Esophagus muscularis mucosa (tissue), 4 donors: ENCODE data around the gene RGS3.

Experiments used
- EP300 ChIP-seq: sonication (generic); formaldehyde crosslinking; IDR thresholded peaks from one replicate; pipeline ENCODE4 v1.6.1; 2017; ENCODE audit warnings: antibody characterized with exemption
- POLR2AphosphoS5 ChIP-seq, 2 donors: sonication (generic); formaldehyde crosslinking; IDR thresholded peaks; one replicate each; pipeline ENCODE4 v1.6.1; 2017; ENCODE audit warnings: antibody characterized with exemption in 2 of 2
- TF ChIP-seq, protein P1 (sequence below), 3 experiments: fragments of 200-600 bp in 2 of 3; fragments of 450-650 bp in 1 of 3; sonication (generic) in 2 of 3; IDR thresholded peaks; one replicate each; pipeline ENCODE4 v1.5.1; 2017 to 2019; ENCODE audit warnings: antibody characterized with exemption in 3 of 3, mild to moderate bottlenecking in 2 of 3, moderate library complexity in 1 of 3

DNA sequence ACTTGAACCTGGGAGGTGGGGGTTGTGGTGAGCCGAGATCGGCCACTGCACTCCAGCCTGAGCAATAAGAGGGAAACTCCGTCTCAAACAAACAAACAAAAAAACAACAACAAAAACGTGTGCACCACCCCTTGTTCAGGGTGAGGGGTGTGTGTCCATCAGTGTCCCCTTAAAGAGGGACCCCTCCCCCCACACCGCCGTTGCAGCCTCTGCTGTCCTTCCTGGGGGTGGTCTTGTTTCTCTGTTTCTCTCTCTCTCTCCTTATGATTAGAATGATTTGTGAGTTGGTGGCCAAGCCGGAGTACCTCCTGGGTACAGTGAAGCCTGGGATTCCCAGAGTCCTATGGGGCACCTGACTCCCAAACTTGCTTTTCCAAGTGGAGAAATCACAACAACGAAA lies 49.6 kb downstream of the RGS3 start:
- TF ChIP-seq, protein P1, sequence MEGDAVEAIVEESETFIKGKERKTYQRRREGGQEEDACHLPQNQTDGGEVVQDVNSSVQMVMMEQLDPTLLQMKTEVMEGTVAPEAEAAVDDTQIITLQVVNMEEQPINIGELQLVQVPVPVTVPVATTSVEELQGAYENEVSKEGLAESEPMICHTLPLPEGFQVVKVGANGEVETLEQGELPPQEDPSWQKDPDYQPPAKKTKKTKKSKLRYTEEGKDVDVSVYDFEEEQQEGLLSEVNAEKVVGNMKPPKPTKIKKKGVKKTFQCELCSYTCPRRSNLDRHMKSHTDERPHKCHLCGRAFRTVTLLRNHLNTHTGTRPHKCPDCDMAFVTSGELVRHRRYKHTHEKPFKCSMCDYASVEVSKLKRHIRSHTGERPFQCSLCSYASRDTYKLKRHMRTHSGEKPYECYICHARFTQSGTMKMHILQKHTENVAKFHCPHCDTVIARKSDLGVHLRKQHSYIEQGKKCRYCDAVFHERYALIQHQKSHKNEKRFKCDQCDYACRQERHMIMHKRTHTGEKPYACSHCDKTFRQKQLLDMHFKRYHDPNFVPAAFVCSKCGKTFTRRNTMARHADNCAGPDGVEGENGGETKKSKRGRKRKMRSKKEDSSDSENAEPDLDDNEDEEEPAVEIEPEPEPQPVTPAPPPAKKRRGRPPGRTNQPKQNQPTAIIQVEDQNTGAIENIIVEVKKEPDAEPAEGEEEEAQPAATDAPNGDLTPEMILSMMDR (IDR thresholded peaks at IDR 0.05), result no peak
- TF ChIP-seq POLR2AphosphoS5 (IDR thresholded peaks at IDR 0.05), result no peak
- TF ChIP-seq EP300, result no peak
